K562 (cell line): ENCODE results near the gene ZBTB20.

Source experiments
- CBX8 ChIP-seq: fragments of 200-600 bp; sonication (generic); IDR thresholded peaks from 2 replicates; pipeline ENCODE4 v1.6.1; 2012; ENCODE audit warnings: borderline replicate concordance, mixed run types, low read depth, mild to moderate bottlenecking, moderate library complexity, mixed read lengths, low read length, control low read depth, inconsistent platforms; ENCODE audit not compliant: poor library complexity, severe bottlenecking; ENCODE audit errors: extremely low read depth
- GABPA ChIP-seq: fragments of 200-800 bp; sonication (Bioruptor generic); conservative IDR thresholded peaks from 2 replicates; pipeline ENCODE4 v1.6.1; 2016; ENCODE audit warnings: low read depth, missing genetic modification characterization, missing compliant biosample characterization
- HDAC1 ChIP-seq, 2 experiments: fragments of 450-650 bp; IDR thresholded peaks; 2 replicates each; pipeline ENCODE4 v1.6.1; 2016 to 2017; ENCODE audit warnings: inconsistent platforms in 1 of 2, mild to moderate bottlenecking in 1 of 2, moderate library complexity in 1 of 2
- NFIC ChIP-seq: fragments of 450-650 bp; IDR thresholded peaks from 2 replicates; pipeline ENCODE4 v1.6.1; 2017; ENCODE audit warnings: mild to moderate bottlenecking, inconsistent platforms
- NKRF ChIP-seq: fragments of 450-650 bp; IDR thresholded peaks from 2 replicates; pipeline ENCODE4 v1.6.1; 2016; ENCODE audit warnings: borderline replicate concordance
- NR2C2 ChIP-seq, 2 experiments: fragments of 200-800 bp in 1 of 2; sonication (Bioruptor generic) in 1 of 2; sonication (generic) in 1 of 2; formaldehyde crosslinking in 1 of 2; IDR thresholded peaks; 2 replicates each; pipeline versions ENCODE4 v1.6.1 to v1.8.0; 2016 to 2022; ENCODE audit warnings: mild to moderate bottlenecking in 1 of 2, missing compliant biosample characterization in 1 of 2, missing genetic modification characterization in 1 of 2, missing genetic modification reagents in 1 of 2
- POLR2A ChIP-seq: fragments of 450-650 bp; conservative IDR thresholded peaks from 2 replicates; pipeline ENCODE4 v1.6.1; 2016
- RB1 ChIP-seq: fragments of 450-650 bp; IDR thresholded peaks from 2 replicates; pipeline ENCODE4 v1.6.1; 2017; ENCODE audit warnings: low read depth, mild to moderate bottlenecking
- SMARCE1 ChIP-seq: fragments of 450-650 bp; IDR thresholded peaks from 2 replicates; pipeline ENCODE4 v1.7.1; 2016; ENCODE audit warnings: mild to moderate bottlenecking
- SMC3 ChIP-seq: conservative IDR thresholded peaks from 2 replicates; pipeline ENCODE4 v1.6.1; 2011; ENCODE audit warnings: low read depth, low read length, improper control_type of control experiment; ENCODE audit not compliant: insufficient read depth
- SNIP1 ChIP-seq: fragments of 450-650 bp; IDR thresholded peaks from 2 replicates; pipeline ENCODE4 v1.7.1; 2017; ENCODE audit warnings: low read depth, mild to moderate bottlenecking
- TAF1 ChIP-seq: IDR thresholded peaks from 2 replicates; pipeline ENCODE4 v1.6.1; 2011; ENCODE audit warnings: mild to moderate bottlenecking, low read length, moderate library complexity; ENCODE audit not compliant: insufficient read depth, control insufficient read depth, severe bottlenecking; ENCODE audit errors: extremely low read depth
- TFAP4 ChIP-seq: sonication (generic); formaldehyde crosslinking; IDR thresholded peaks from 2 replicates; pipeline ENCODE4 v1.8.0; 2022; ENCODE audit warnings: missing genetic modification reagents, mild to moderate bottlenecking, moderate library complexity, borderline replicate concordance
- TOE1 ChIP-seq, 2 experiments: fragments of 450-650 bp in 1 of 2; sonication (generic) in 1 of 2; formaldehyde crosslinking in 1 of 2; IDR thresholded peaks; 2 replicates each; pipeline versions ENCODE4 v1.7.1 to v1.8.0; 2016 to 2022; ENCODE audit warnings: borderline replicate concordance in 2 of 2, mild to moderate bottlenecking in 2 of 2, antibody characterized with exemption in 1 of 2, inconsistent platforms in 1 of 2, low read depth in 1 of 2, missing genetic modification reagents in 1 of 2, moderate library complexity in 1 of 2

- TF ChIP-seq CBX8: no peak
- no peak for TF ChIP-seq TOE1 (IDR thresholded peaks at IDR 0.05; ENCODE audit: borderline replicate concordance)
- TF ChIP-seq TOE1 (CRISPR knock-in tag; IDR thresholded peaks at IDR 0.05; ENCODE audit: borderline replicate concordance, low read depth): no peak
- TF ChIP-seq TAF1: no peak
- TF ChIP-seq POLR2A: no peak
- no peak for TF ChIP-seq GABPA (tag)
- no peak for TF ChIP-seq HDAC1 (IDR thresholded peaks at IDR 0.05)
- no peak for TF ChIP-seq NR2C2 (CRISPR knock-in tag; IDR thresholded peaks at IDR 0.05)
- TF ChIP-seq NR2C2 (tag; IDR thresholded peaks at IDR 0.05): no peak
- no peak for TF ChIP-seq SMARCE1
- no peak for TF ChIP-seq NKRF
- no peak for TF ChIP-seq NFIC
- no peak for TF ChIP-seq SMC3
- no peak for TF ChIP-seq TFAP4 (CRISPR knock-in tag)
- no peak for TF ChIP-seq SNIP1
- TF ChIP-seq RB1: no peak
Measured at GRCh38 chr3:115162759-115163158, 15.7 kb upstream of the ZBTB20 start.
